Upper lobe of right lung (tissue), 1 donor: ENCODE measurements around the gene SLC19A1. TPM values are rescaled to one million over a fixed set of nuclear protein-coding genes. Genes with fewer than 3 reads are reported as not detected.

ENCODE experiments used
- ATAC-seq: fragments of 200-7000 bp; cut with Tn5 transposase; one replicate; pipeline ENCODE4 v1.9.1; 2020; ENCODE audit warnings: mild to moderate bottlenecking, moderate library complexity
- DNase-seq: peaks from one replicate; pipeline ENCODE4 v3.0.0-alpha.2; 2020
- H3K27ac ChIP-seq: fragments of 200-600 bp; one replicate; pipeline ENCODE4 v1.8.0; 2022
- H3K27me3 ChIP-seq: fragments of 200-600 bp; one replicate; pipeline ENCODE4 v1.8.0; 2022; ENCODE audit warnings: mild to moderate bottlenecking
- H3K36me3 ChIP-seq: fragments of 200-600 bp; one replicate; pipeline ENCODE4 v1.8.0; 2022
- H3K4me1 ChIP-seq: fragments of 200-600 bp; one replicate; pipeline ENCODE4 v1.8.0; 2022
- H3K4me3 ChIP-seq: fragments of 200-600 bp; one replicate; pipeline ENCODE4 v1.8.0; 2022; ENCODE audit warnings: mild to moderate bottlenecking
- H3K9me3 ChIP-seq: fragments of 200-600 bp; one replicate; pipeline ENCODE4 v1.8.0; 2022
- intact Hi-C: fragments of 100-400 bp; cut with DNase I; formaldehyde crosslinking; loops from one replicate; pipeline ENCODE4 v1.11.0; 2022
- total RNA-seq: library from RNA; stranded (reverse); fragmentation: NEBNext Ultra II Directional; extraction: Animal tissue kit (Norgen Biotek cat#: 25700); gene quantifications from one replicate; pipeline ENCODE4 v1.2.1, GENCODE V29; 2021
- TF ChIP-seq, protein P1 (sequence below): fragments of 200-600 bp; IDR thresholded peaks from one replicate; pipeline ENCODE4 v1.8.0; 2022; ENCODE audit warnings: antibody characterized with exemption
- donor health status: DM: no; HTN: yes; CAD: no; lungs with severe emphysema.

Gene SLC19A1
- total RNA-seq, 1 donor from 2014 or later, result 39.3 TPM

GRCh38 chr21:45465105-45465504, 77.1 kb downstream of the SLC19A1 start:
- H3K4me1 ChIP-seq, result peaks cover 8% of the 10 kb centered on the region
- no peak overlapping the region for H3K4me3 ChIP-seq
- H3K9me3 ChIP-seq, result no peaks in the 10 kb centered on the region
- no peaks in the 10 kb centered on the region for H3K36me3 ChIP-seq
- DNase-seq, result peak; percentile 54
- TF ChIP-seq, protein P1, sequence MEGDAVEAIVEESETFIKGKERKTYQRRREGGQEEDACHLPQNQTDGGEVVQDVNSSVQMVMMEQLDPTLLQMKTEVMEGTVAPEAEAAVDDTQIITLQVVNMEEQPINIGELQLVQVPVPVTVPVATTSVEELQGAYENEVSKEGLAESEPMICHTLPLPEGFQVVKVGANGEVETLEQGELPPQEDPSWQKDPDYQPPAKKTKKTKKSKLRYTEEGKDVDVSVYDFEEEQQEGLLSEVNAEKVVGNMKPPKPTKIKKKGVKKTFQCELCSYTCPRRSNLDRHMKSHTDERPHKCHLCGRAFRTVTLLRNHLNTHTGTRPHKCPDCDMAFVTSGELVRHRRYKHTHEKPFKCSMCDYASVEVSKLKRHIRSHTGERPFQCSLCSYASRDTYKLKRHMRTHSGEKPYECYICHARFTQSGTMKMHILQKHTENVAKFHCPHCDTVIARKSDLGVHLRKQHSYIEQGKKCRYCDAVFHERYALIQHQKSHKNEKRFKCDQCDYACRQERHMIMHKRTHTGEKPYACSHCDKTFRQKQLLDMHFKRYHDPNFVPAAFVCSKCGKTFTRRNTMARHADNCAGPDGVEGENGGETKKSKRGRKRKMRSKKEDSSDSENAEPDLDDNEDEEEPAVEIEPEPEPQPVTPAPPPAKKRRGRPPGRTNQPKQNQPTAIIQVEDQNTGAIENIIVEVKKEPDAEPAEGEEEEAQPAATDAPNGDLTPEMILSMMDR, result no peak
- intact Hi-C loops, result no loop called here
- H3K27me3 ChIP-seq, result no peaks in the 10 kb centered on the region
- no peak overlapping the region for H3K27ac ChIP-seq
- ATAC-seq, result no peak

- TF ChIP-seq, protein P1, result no peak
These were observed 77.9 kb downstream of the SLC19A1 start for GRCh38 chr21:45464309-45464708.

DNA sequence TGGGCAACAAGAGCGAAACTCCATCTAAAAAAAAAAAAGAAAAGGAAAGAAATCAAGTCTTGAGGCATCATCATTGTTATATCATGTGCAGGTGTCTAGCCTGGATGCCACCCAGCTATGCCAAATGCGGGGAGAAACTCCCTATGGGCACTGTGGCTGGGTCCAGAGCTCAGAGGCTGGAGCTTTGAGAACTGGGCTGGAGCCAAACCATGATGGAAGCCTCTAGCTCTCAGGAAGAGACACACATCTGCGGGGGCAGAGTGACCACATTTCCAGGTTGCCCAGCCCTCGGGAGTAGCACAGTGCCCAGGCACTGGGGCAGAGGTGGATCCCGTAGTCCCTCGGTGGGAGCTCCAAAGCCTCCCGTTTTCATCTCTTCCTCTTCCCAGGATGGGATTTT, 78.4 kb downstream of the SLC19A1 start:
- TF ChIP-seq, protein P1, result no peak
- Histone ChIP-seq H3K27ac (no peak overlapping the region), H3K4me3 (no peak overlapping the region), H3K27me3 (no peaks in the 10 kb centered on the region), H3K36me3 (no peaks in the 10 kb centered on the region), H3K9me3 (no peaks in the 10 kb centered on the region), H3K4me1 (no peaks in the 10 kb centered on the region)
- intact Hi-C loops, result no loop called here
- ATAC-seq (no peak), DNase-seq (peak; percentile 31)

More at GRCh38 chr21:45464309-45464708, 77.9 kb downstream of the SLC19A1 start:
- no peaks in the 10 kb centered on the region for H3K27me3 ChIP-seq
- ATAC-seq (no peak), DNase-seq (peak; percentile 51)
- no peaks in the 10 kb centered on the region for H3K9me3 ChIP-seq
- intact Hi-C loops, result no loop called here
- no peaks in the 10 kb centered on the region for H3K36me3 ChIP-seq
- H3K4me3 ChIP-seq, result no peak overlapping the region
- no peak overlapping the region for H3K27ac ChIP-seq
- H3K4me1 ChIP-seq, result peaks cover under 1% of the 10 kb centered on the region

DNA sequence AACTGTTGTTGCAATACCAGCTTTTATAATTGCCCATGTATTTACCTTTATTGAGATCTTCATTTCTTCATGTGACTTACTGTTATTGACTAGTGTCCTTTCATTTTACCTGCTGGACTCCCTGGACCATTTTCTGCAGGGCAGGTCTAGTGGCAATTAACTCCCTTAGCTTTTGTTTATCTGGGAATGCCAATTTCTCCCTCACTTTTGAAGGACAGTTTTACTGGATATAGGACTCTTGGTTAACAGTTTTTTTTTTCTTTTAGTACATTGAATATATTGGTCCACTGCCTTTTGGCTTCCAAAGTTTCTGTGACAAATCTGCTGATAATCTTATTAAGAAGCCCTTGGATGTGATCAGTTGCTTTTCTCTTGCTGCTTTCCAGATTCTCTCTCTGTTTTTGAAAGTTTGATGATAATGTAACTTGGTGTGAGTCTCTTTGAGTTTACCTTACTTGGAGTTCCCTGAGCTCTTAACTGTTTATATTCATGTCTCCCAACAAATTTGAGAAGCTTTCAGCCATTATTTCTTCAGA, 80.4 kb downstream of the SLC19A1 start:
- H3K4me3 ChIP-seq, result no peak overlapping the region
- intact Hi-C loops, result no loop called here

DNA sequence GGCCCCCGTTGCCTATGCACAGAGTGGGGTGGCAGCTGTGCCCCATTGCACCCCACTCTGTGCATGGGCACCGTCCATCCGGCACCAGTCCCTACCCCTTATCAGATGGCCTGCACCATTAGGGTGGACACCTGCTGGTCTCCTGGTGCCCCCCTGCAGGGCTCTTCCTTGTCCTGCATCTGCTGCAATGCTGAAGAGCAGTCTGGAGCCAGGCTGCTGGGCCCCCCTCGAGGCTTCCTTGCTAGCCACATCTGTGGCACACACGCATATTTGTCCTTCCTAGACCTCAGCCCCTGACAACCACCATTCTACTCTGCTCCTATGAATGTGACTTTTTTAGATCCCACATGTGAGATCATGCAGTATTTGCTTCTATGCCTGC, 80.9 kb downstream of the SLC19A1 start:
- DNase-seq (peak; percentile 40), ATAC-seq (no peak)
- Histone ChIP-seq H3K36me3 (no peaks in the 10 kb centered on the region), H3K27ac (no peak overlapping the region), H3K4me1 (no peaks in the 10 kb centered on the region), H3K4me3 (no peak overlapping the region), H3K9me3 (no peaks in the 10 kb centered on the region), H3K27me3 (no peaks in the 10 kb centered on the region)
- TF ChIP-seq, protein P1, result no peak
- intact Hi-C loops, result no loop called here

More for the DNA sequence above, 80.4 kb downstream of the SLC19A1 start:
- TF ChIP-seq, protein P1, result no peak
- H3K27ac ChIP-seq, result no peak overlapping the region
- DNase-seq (no peak), ATAC-seq (no peak)
- H3K36me3 ChIP-seq, result no peaks in the 10 kb centered on the region
- H3K4me1 ChIP-seq, result no peaks in the 10 kb centered on the region
- no peaks in the 10 kb centered on the region for H3K9me3 ChIP-seq
- H3K27me3 ChIP-seq, result no peaks in the 10 kb centered on the region
